Measurements from ENCODE around the gene ALDH4A1. TPM values are rescaled to one million over a fixed set of nuclear protein-coding genes. Genes with fewer than 3 reads are reported as not detected.

ALDH4A1 gene
- total and polyA plus RNA-seq, 7 donors: 19.5 to 81.1 (median 31.9) TPM

DNA sequence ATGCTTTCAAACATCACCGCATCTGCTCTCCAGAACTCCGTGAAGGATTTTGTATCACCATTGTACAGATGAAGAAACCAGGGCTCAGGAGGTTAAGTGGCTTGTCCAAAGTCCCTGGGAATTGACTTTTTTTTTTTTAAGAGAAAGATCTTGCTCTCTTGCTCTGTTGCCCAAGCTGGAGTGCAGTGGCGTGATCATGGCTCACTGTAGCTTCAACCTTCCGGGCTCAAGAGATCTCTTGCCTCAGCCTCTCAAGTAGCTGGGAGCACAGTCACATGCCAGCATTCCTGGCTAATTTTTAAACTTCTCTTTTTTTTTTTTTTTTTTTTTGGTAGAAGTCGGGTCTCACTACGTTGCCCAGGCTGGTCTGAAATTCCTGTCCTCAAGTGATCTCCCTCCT lies 36.0 kb downstream of the ALDH4A1 start:
- 80 to 81% (median 81%) methylated on average over 6 of the region's 6 CpGs for WGBS, 3 donors
- no peaks in the 10 kb centered on the region for H3K27me3 ChIP-seq (ENCODE audit: insufficient read depth in 3 of 3, low read length in 2 of 3)
- no peak overlapping the region for H3K4me3 ChIP-seq
- TF ChIP-seq CTCF (IDR thresholded peaks at IDR 0.05): no peak
- no peaks in the 10 kb centered on the region for H3K9me3 ChIP-seq
- intact Hi-C loops (cut with DNase I): no loop called here
- no peaks in the 10 kb centered on the region for H3K36me3 ChIP-seq (ENCODE audit: insufficient read depth in 1 of 2, low read depth in 1 of 2)
- no peak for ATAC-seq
- no peak for DNase-seq
- no peak overlapping the region for H3K27ac ChIP-seq
- no peaks in the 10 kb centered on the region for H3K4me1 ChIP-seq

GRCh38 chr1:18865176-18865575 lies 37.2 kb downstream of the ALDH4A1 start:
- Histone ChIP-seq H3K9me3 (no peaks in the 10 kb centered on the region), H3K27ac (no peak overlapping the region), H3K4me3 (no peak overlapping the region), H3K27me3 (ENCODE audit: insufficient read depth in 3 of 3, low read length in 2 of 3) (no peaks in the 10 kb centered on the region), H3K36me3 (ENCODE audit: insufficient read depth in 1 of 2, low read depth in 1 of 2) (no peaks in the 10 kb centered on the region), H3K4me1 (no peaks in the 10 kb centered on the region)
- no peak for TF ChIP-seq CTCF (IDR thresholded peaks at IDR 0.05)
- ATAC-seq: no peak
- WGBS, 3 donors: 72 to 78% (median 75%) methylated on average over 9 of the region's 9 CpGs
- intact Hi-C loops (cut with DNase I): no loop called here
- peak in 1 of 2 donors; percentile 12 for DNase-seq

DNA sequence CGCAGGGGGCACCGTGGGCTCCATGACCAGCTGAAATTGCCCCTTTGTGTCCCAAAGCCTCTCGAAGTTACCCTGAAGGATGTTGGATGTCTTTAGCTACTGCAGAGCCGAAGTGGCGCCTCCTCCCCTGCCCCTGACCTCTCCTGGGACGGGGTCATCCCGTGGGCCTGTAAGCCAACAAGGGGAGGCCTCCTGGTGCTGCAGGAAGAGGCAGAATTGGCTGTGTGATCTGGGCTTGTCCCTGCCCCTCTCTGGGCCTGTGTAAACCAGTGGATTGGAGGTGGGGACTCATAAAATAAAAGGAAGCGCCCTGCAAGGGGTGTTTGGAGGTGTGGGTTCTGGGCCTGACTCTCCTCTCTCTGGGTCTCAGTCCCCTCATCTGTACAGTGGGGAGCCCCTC lies 40.8 kb downstream of the ALDH4A1 start:
- H3K27me3 ChIP-seq (ENCODE audit: insufficient read depth in 3 of 3, low read length in 2 of 3): no peaks in the 10 kb centered on the region
- DNase-seq: no peak
- no peaks in the 10 kb centered on the region for H3K36me3 ChIP-seq (ENCODE audit: insufficient read depth in 1 of 2, low read depth in 1 of 2)
- H3K27ac ChIP-seq: no peak overlapping the region
- H3K9me3 ChIP-seq: no peaks in the 10 kb centered on the region
- intact Hi-C loops (cut with DNase I): no loop called here
- 72 to 82% (median 80%) methylated on average over 8 of the region's 8 CpGs for WGBS, 3 donors
- TF ChIP-seq CTCF (IDR thresholded peaks at IDR 0.05): no peak
- ATAC-seq: no peak
- no peak overlapping the region for H3K4me3 ChIP-seq
- no peaks in the 10 kb centered on the region for H3K4me1 ChIP-seq

GRCh38 chr1:18861082-18861481 lies 41.3 kb downstream of the ALDH4A1 start:
- Histone ChIP-seq H3K4me3 (no peak overlapping the region), H3K36me3 (ENCODE audit: insufficient read depth in 1 of 2, low read depth in 1 of 2) (no peaks in the 10 kb centered on the region), H3K4me1 (no peaks in the 10 kb centered on the region), H3K27ac (no peak overlapping the region), H3K9me3 (no peaks in the 10 kb centered on the region), H3K27me3 (ENCODE audit: insufficient read depth in 3 of 3, low read length in 2 of 3) (no peaks in the 10 kb centered on the region)
- ATAC-seq (no peak), DNase-seq (no peak)
- 71 to 80% (median 73%) methylated on average over 9 of the region's 9 CpGs for WGBS, 3 donors
- intact Hi-C loops (cut with DNase I): no loop called here
- TF ChIP-seq CTCF (IDR thresholded peaks at IDR 0.05): no peak

- TF ChIP-seq CTCF (IDR thresholded peaks at IDR 0.05): no peak
- no peak within 1 kb of the TSS for H3K4me3 ChIP-seq
- no peaks in the 10 kb centered on the region for H3K9me3 ChIP-seq
- intact Hi-C loops (cut with DNase I): no loop called here
- no peaks in the 10 kb centered on the region for H3K4me1 ChIP-seq
- no peaks in the 10 kb centered on the region for H3K27me3 ChIP-seq (ENCODE audit: insufficient read depth in 3 of 3, low read length in 2 of 3)
- no peaks in the 10 kb centered on the region for H3K36me3 ChIP-seq (ENCODE audit: insufficient read depth in 1 of 2, low read depth in 1 of 2)
- 63 to 70% (median 68%) methylated on average over 4 of the region's 4 CpGs for WGBS, 3 donors
- ATAC-seq: no peak
- no peak within 1 kb of the TSS for H3K27ac ChIP-seq
- DNase-seq: no peak
Observed at GRCh38 chr1:18859560-18859959, 42.8 kb downstream of the ALDH4A1 start, which contains the start of gene TAS1R2. Gene TAS1R2, minus strand, starts transcription at chr1:18859660. Its CDS starts 0 bp downstream, at chr1:18859660.
